GM21737 (cell line): ENCODE results near the gene OR2V1.
"Not testable (repeated sequence)": the region's sequence is repeated elsewhere in the genome, so short reads cannot be mapped to it uniquely, and the experiment has no call there.

ENCODE experiments used
- ATAC-seq: cut with Tn5 transposase; IDR thresholded peaks from one replicate; pipeline ENCODE4 v1.9.1; 2021; ENCODE audit warnings: mild to moderate bottlenecking, moderate library complexity; ENCODE audit not compliant: unreplicated experiment

OR2V1 gene

GRCh38 chr5:181131514-181131913 is 545 bp upstream of the OR2V1 start:
- ATAC-seq: no peak

GRCh38 chr5:181130081-181130480 is 888 bp downstream of the OR2V1 start:
- ATAC-seq: not testable (repeated sequence)

GRCh38 chr5:181129601-181130000 is 1.4 kb downstream of the OR2V1 start:
- no peak for ATAC-seq

- ATAC-seq: no peak
Observed at GRCh38 chr5:181127907-181128626, 2.9 kb downstream of the OR2V1 start.

- no peak for ATAC-seq
Observed at GRCh38 chr5:181127456-181127855, 3.5 kb downstream of the OR2V1 start.

- no peak for ATAC-seq
Observed at GRCh38 chr5:181126841-181127240, 4.1 kb downstream of the OR2V1 start.

- no peak for ATAC-seq
Observed at GRCh38 chr5:181124526-181124925, 6.4 kb downstream of the OR2V1 start.

GRCh38 chr5:181121675-181122561 is 9.1 kb downstream of the OR2V1 start:
- no peak for ATAC-seq

- no peak for ATAC-seq
Observed at GRCh38 chr5:181120761-181121160, 10.2 kb downstream of the OR2V1 start.

- no peak for ATAC-seq
Observed at GRCh38 chr5:181120306-181120705, 10.7 kb downstream of the OR2V1 start.

GRCh38 chr5:181119105-181119504 is 11.9 kb downstream of the OR2V1 start:
- no peak for ATAC-seq

- no peak for ATAC-seq
Observed at GRCh38 chr5:181118369-181118768, 12.6 kb downstream of the OR2V1 start.

- no peak for ATAC-seq
Observed at GRCh38 chr5:181114844-181115778, 15.9 kb downstream of the OR2V1 start.

- ATAC-seq: no peak
Observed at GRCh38 chr5:181114284-181114843, 16.6 kb downstream of the OR2V1 start.

GRCh38 chr5:181113572-181113971 is 17.4 kb downstream of the OR2V1 start:
- ATAC-seq: not testable (repeated sequence)

GRCh38 chr5:181112476-181112875 is 18.5 kb downstream of the OR2V1 start:
- no peak for ATAC-seq

GRCh38 chr5:181111010-181111409 is 20.0 kb downstream of the OR2V1 start:
- no peak for ATAC-seq

GRCh38 chr5:181109489-181110013 is 21.4 kb downstream of the OR2V1 start:
- no peak for ATAC-seq

- ATAC-seq: no peak
Observed at GRCh38 chr5:181108578-181109165, 22.3 kb downstream of the OR2V1 start.

GRCh38 chr5:181107699-181108098 is 23.3 kb downstream of the OR2V1 start:
- ATAC-seq: no peak
